ENCODE measurements around the gene BRD3OS.
A peak's percentile ranks its signal among the peaks of the same experiment; 100 is the strongest.

Gene BRD3OS

GRCh38 chr9:134010310-134011173 lies 14.7 kb upstream of the BRD3OS start:
- no peak overlapping the region for H3K4me3 ChIP-seq (ENCODE audit: low read depth, low read length)
- H3K4me1 ChIP-seq (ENCODE audit: control insufficient read depth, insufficient read depth, low read length): no peaks in the 10 kb centered on the region
- H3K27me3 ChIP-seq (ENCODE audit: control insufficient read depth, insufficient read depth, low read length): no peaks in the 10 kb centered on the region
- peaks cover 38% of the 10 kb centered on the region for H3K9me3 ChIP-seq (ENCODE audit: control insufficient read depth, insufficient read depth, low read depth, low read length)
- no peaks in the 10 kb centered on the region for H3K36me3 ChIP-seq (ENCODE audit: control insufficient read depth, insufficient read depth, low read length)
- H3K9ac ChIP-seq (ENCODE audit: low read length): no peak overlapping the region
- no peak overlapping the region for H3K27ac ChIP-seq (ENCODE audit: low read depth, low read length)

GRCh38 chr9:134011401-134011800 lies 13.9 kb upstream of the BRD3OS start:
- no peaks in the 10 kb centered on the region for H3K27me3 ChIP-seq (ENCODE audit: control insufficient read depth, insufficient read depth, low read length)
- H3K27ac ChIP-seq (ENCODE audit: low read depth, low read length): no peak overlapping the region
- H3K4me1 ChIP-seq (ENCODE audit: control insufficient read depth, insufficient read depth, low read length): no peaks in the 10 kb centered on the region
- H3K4me3 ChIP-seq (ENCODE audit: low read depth, low read length): no peak overlapping the region
- H3K9ac ChIP-seq (ENCODE audit: low read length): no peak overlapping the region
- H3K36me3 ChIP-seq (ENCODE audit: control insufficient read depth, insufficient read depth, low read length): no peaks in the 10 kb centered on the region
- H3K9me3 ChIP-seq (ENCODE audit: control insufficient read depth, insufficient read depth, low read depth, low read length): peaks cover 41% of the 10 kb centered on the region

GRCh38 chr9:134014946-134015345 lies 10.3 kb upstream of the BRD3OS start:
- Histone ChIP-seq H3K4me1 (ENCODE audit: control insufficient read depth, insufficient read depth, low read length) (no peaks in the 10 kb centered on the region), H3K36me3 (ENCODE audit: control insufficient read depth, insufficient read depth, low read length) (no peaks in the 10 kb centered on the region), H3K27me3 (ENCODE audit: control insufficient read depth, insufficient read depth, low read length) (no peaks in the 10 kb centered on the region), H3K9ac (ENCODE audit: low read length) (no peak overlapping the region), H3K4me3 (ENCODE audit: low read depth, low read length) (no peak overlapping the region), H3K27ac (ENCODE audit: low read depth, low read length) (no peak overlapping the region), H3K9me3 (ENCODE audit: control insufficient read depth, insufficient read depth, low read depth, low read length) (peaks cover 42% of the 10 kb centered on the region)

GRCh38 chr9:134024214-134024792 lies 978 bp upstream of the BRD3OS start:
- H3K9me3 ChIP-seq (ENCODE audit: control insufficient read depth, insufficient read depth, low read depth, low read length): 0 out of 2 replicates have a peak, but pooled peaks cover under 1% of the 10 kb centered on the region
- peak overlapping the region; percentile 11 for H3K4me3 ChIP-seq (ENCODE audit: low read depth, low read length)
- no peak overlapping the region for H3K27ac ChIP-seq (ENCODE audit: low read depth, low read length)
- H3K4me1 ChIP-seq (ENCODE audit: control insufficient read depth, insufficient read depth, low read length): peaks cover 7% of the 10 kb centered on the region; the same call in 1 of the 2 replicates
- H3K36me3 ChIP-seq (ENCODE audit: control insufficient read depth, insufficient read depth, low read length): peaks cover 13% of the 10 kb centered on the region
- no peak overlapping the region for H3K9ac ChIP-seq (ENCODE audit: low read length)
- no peaks in the 10 kb centered on the region for H3K27me3 ChIP-seq (ENCODE audit: control insufficient read depth, insufficient read depth, low read length)

GRCh38 chr9:134025606-134026541 lies 593 bp downstream of the BRD3OS start:
- Histone ChIP-seq H3K4me3 (ENCODE audit: low read depth, low read length) (peak overlapping the region; percentile 97), H3K9me3 (ENCODE audit: control insufficient read depth, insufficient read depth, low read depth, low read length) (no peaks in the 10 kb centered on the region), H3K27ac (ENCODE audit: low read depth, low read length) (no peak overlapping the region), H3K4me1 (ENCODE audit: control insufficient read depth, insufficient read depth, low read length) (peaks cover 7% of the 10 kb centered on the region; the same call in 1 of the 2 replicates), H3K9ac (ENCODE audit: low read length) (peak overlapping the region; percentile 49), H3K36me3 (ENCODE audit: control insufficient read depth, insufficient read depth, low read length) (peaks cover 18% of the 10 kb centered on the region), H3K27me3 (ENCODE audit: control insufficient read depth, insufficient read depth, low read length) (no peaks in the 10 kb centered on the region)

GRCh38 chr9:134026581-134026980 lies 1.3 kb downstream of the BRD3OS start:
- peaks cover 7% of the 10 kb centered on the region; the same call in 1 of the 2 replicates for H3K4me1 ChIP-seq (ENCODE audit: control insufficient read depth, insufficient read depth, low read length)
- H3K9ac ChIP-seq (ENCODE audit: low read length): no peak overlapping the region
- no peak overlapping the region for H3K27ac ChIP-seq (ENCODE audit: low read depth, low read length)
- peaks cover 24% of the 10 kb centered on the region for H3K36me3 ChIP-seq (ENCODE audit: control insufficient read depth, insufficient read depth, low read length)
- peak overlapping the region; percentile 97 for H3K4me3 ChIP-seq (ENCODE audit: low read depth, low read length)
- no peaks in the 10 kb centered on the region for H3K9me3 ChIP-seq (ENCODE audit: control insufficient read depth, insufficient read depth, low read depth, low read length)
- no peaks in the 10 kb centered on the region for H3K27me3 ChIP-seq (ENCODE audit: control insufficient read depth, insufficient read depth, low read length)

GRCh38 chr9:134026981-134027380 lies 1.7 kb downstream of the BRD3OS start:
- H3K27me3 ChIP-seq (ENCODE audit: control insufficient read depth, insufficient read depth, low read length): no peaks in the 10 kb centered on the region
- peaks cover 28% of the 10 kb centered on the region for H3K36me3 ChIP-seq (ENCODE audit: control insufficient read depth, insufficient read depth, low read length)
- H3K4me1 ChIP-seq (ENCODE audit: control insufficient read depth, insufficient read depth, low read length): peaks cover 7% of the 10 kb centered on the region; the same call in 1 of the 2 replicates
- H3K9ac ChIP-seq (ENCODE audit: low read length): no peak overlapping the region
- no peak overlapping the region for H3K4me3 ChIP-seq (ENCODE audit: low read depth, low read length)
- no peak overlapping the region for H3K27ac ChIP-seq (ENCODE audit: low read depth, low read length)
- no peaks in the 10 kb centered on the region for H3K9me3 ChIP-seq (ENCODE audit: control insufficient read depth, insufficient read depth, low read depth, low read length)

- no peak overlapping the region for H3K27ac ChIP-seq (ENCODE audit: low read depth, low read length)
Observed at GRCh38 chr9:134027561-134027960, 2.3 kb downstream of the BRD3OS start.

GRCh38 chr9:134028076-134028475 lies 2.8 kb downstream of the BRD3OS start:
- peaks cover 7% of the 10 kb centered on the region; the same call in 1 of the 2 replicates for H3K4me1 ChIP-seq (ENCODE audit: control insufficient read depth, insufficient read depth, low read length)
- H3K36me3 ChIP-seq (ENCODE audit: control insufficient read depth, insufficient read depth, low read length): peaks cover 37% of the 10 kb centered on the region
- no peak overlapping the region for H3K9ac ChIP-seq (ENCODE audit: low read length)
- no peaks in the 10 kb centered on the region for H3K9me3 ChIP-seq (ENCODE audit: control insufficient read depth, insufficient read depth, low read depth, low read length)
- no peaks in the 10 kb centered on the region for H3K27me3 ChIP-seq (ENCODE audit: control insufficient read depth, insufficient read depth, low read length)
- H3K27ac ChIP-seq (ENCODE audit: low read depth, low read length): no peak overlapping the region
- H3K4me3 ChIP-seq (ENCODE audit: low read depth, low read length): no peak overlapping the region

More at GRCh38 chr9:134027561-134027960, 2.3 kb downstream of the BRD3OS start:
- Histone ChIP-seq H3K27me3 (ENCODE audit: control insufficient read depth, insufficient read depth, low read length) (no peaks in the 10 kb centered on the region), H3K4me3 (ENCODE audit: low read depth, low read length) (no peak overlapping the region), H3K9ac (ENCODE audit: low read length) (no peak overlapping the region), H3K36me3 (ENCODE audit: control insufficient read depth, insufficient read depth, low read length) (peaks cover 33% of the 10 kb centered on the region), H3K9me3 (ENCODE audit: control insufficient read depth, insufficient read depth, low read depth, low read length) (no peaks in the 10 kb centered on the region), H3K4me1 (ENCODE audit: control insufficient read depth, insufficient read depth, low read length) (peaks cover 7% of the 10 kb centered on the region; the same call in 1 of the 2 replicates)

- no peaks in the 10 kb centered on the region for H3K27me3 ChIP-seq (ENCODE audit: control insufficient read depth, insufficient read depth, low read length)
- H3K27ac ChIP-seq (ENCODE audit: low read depth, low read length): no peak overlapping the region
- no peaks in the 10 kb centered on the region for H3K9me3 ChIP-seq (ENCODE audit: control insufficient read depth, insufficient read depth, low read depth, low read length)
- H3K4me3 ChIP-seq (ENCODE audit: low read depth, low read length): no peak overlapping the region
- H3K36me3 ChIP-seq (ENCODE audit: control insufficient read depth, insufficient read depth, low read length): peaks cover 44% of the 10 kb centered on the region
- H3K4me1 ChIP-seq (ENCODE audit: control insufficient read depth, insufficient read depth, low read length): peaks cover 7% of the 10 kb centered on the region; the same call in 1 of the 2 replicates
- no peak overlapping the region for H3K9ac ChIP-seq (ENCODE audit: low read length)
Observed at GRCh38 chr9:134028575-134029247, 3.4 kb downstream of the BRD3OS start.
